ENCODE results near the gene MYO3B. TPM values are rescaled to one million over a fixed set of nuclear protein-coding genes. Genes with fewer than 3 reads are reported as not detected.

MYO3B gene
- total and polyA plus RNA-seq, 2 of the 8 experiments (the other 6 are each of a cell fraction or from before 2014, with no cell fraction given): 0.17 to 0.19 TPM

- TF ChIP-seq KDM4A (IDR thresholded peaks at IDR 0.05; ENCODE audit: low read depth, low read length, severe bottlenecking): no peak
- no peak for TF ChIP-seq EGR1 (IDR thresholded peaks at IDR 0.05; ENCODE audit: borderline replicate concordance, low read depth, low read length)
- TF ChIP-seq BCL11A (IDR thresholded peaks at IDR 0.05; ENCODE audit: low read depth in 2 of 2, low read length in 2 of 2): no peak
- TF ChIP-seq SIRT6 (IDR thresholded peaks at IDR 0.05; ENCODE audit: low read length): no peak
These were observed 314.1 kb downstream of the MYO3B start (continued) for GRCh38 chr2:170492010-170492409.
